Adrenal gland (tissue), 5 donors: Measurements from ENCODE around the gene CSTPP1.

ENCODE experiments used
- POLR2A ChIP-seq, 2 donors: fragments of 450-650 bp; IDR thresholded peaks; one replicate each; pipeline ENCODE4 v1.6.1; 2017; ENCODE audit warnings: antibody characterized with exemption in 2 of 2, mild to moderate bottlenecking in 2 of 2, moderate library complexity in 1 of 2
- TF ChIP-seq, protein P1 (sequence below), 6 experiments: fragments of 450-650 bp in 4 of 6; fragments of 200-600 bp in 2 of 6; sonication (generic) in 1 of 6; IDR thresholded peaks; 1 replicate in 5 of 6; 2 replicates in 1 of 6; pipeline versions ENCODE4 v1.5.1 to v1.8.0; 2016 to 2021; ENCODE audit warnings: antibody characterized with exemption in 6 of 6, mild to moderate bottlenecking in 2 of 6, moderate library complexity in 1 of 6
- donor health status: DM: no; HTN: no; CAD: no.

DNA sequence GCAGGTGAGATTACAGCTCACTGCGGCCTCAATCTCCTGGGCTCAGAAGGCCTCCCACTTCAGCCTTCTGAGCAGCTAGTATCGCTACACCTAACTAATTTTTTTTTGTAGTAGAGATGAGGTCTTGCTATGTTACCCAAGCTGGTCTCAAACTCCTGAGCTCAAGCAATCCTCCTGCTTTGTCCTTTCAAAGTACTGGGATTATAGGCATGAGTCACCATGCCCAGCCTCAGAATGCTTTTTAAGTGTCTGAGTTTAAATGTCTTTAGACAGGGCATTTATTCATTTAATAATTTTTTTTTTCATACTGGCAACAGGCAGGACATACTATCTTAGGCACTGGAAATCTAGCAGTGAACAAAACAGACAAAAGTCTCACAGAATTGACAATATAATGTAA is 45.9 kb upstream of the CSTPP1 start:
- TF ChIP-seq, protein P1, sequence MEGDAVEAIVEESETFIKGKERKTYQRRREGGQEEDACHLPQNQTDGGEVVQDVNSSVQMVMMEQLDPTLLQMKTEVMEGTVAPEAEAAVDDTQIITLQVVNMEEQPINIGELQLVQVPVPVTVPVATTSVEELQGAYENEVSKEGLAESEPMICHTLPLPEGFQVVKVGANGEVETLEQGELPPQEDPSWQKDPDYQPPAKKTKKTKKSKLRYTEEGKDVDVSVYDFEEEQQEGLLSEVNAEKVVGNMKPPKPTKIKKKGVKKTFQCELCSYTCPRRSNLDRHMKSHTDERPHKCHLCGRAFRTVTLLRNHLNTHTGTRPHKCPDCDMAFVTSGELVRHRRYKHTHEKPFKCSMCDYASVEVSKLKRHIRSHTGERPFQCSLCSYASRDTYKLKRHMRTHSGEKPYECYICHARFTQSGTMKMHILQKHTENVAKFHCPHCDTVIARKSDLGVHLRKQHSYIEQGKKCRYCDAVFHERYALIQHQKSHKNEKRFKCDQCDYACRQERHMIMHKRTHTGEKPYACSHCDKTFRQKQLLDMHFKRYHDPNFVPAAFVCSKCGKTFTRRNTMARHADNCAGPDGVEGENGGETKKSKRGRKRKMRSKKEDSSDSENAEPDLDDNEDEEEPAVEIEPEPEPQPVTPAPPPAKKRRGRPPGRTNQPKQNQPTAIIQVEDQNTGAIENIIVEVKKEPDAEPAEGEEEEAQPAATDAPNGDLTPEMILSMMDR (IDR thresholded peaks at IDR 0.05): no peak
- no peak for TF ChIP-seq POLR2A (IDR thresholded peaks at IDR 0.05)
